Activated T-helper 1 cell treated with anti-CD3 and anti-CD28 coated beads, Interleukin-12 subunit alpha, Interleukin-12 subunit beta, Interleukin-2, Interleukin-4 antibody, amounts not matched to agents 30 ng/mL and 10 ng/mL and 1 ng/mL, durations not matched to agents 14 hours and 24 hours and 36 hours (primary cell): Measurements from ENCODE around the gene DSCAM. TPM values are rescaled to one million over a fixed set of nuclear protein-coding genes. Genes with fewer than 3 reads are reported as not detected.

Source experiments
- DNase-seq: peaks from one replicate; pipeline ENCODE4 v3.0.0; 2021; ENCODE audit warnings: low spot score
- H3K27ac Mint-ChIP-seq: one replicate; pipeline ENCODE4 v1.8.0; 2021; ENCODE audit warnings: mild to moderate bottlenecking, mixed read lengths
- H3K27me3 Mint-ChIP-seq: one replicate; pipeline ENCODE4 v1.8.0; 2022; ENCODE audit warnings: mild to moderate bottlenecking, moderate library complexity, mixed read lengths; ENCODE audit not compliant: insufficient read depth
- H3K36me3 Mint-ChIP-seq: one replicate; pipeline ENCODE4 v1.8.0; 2021; ENCODE audit warnings: low read depth, mixed read lengths
- H3K4me1 Mint-ChIP-seq: one replicate; pipeline ENCODE4 v1.8.0; 2021; ENCODE audit warnings: low read depth, mixed read lengths
- H3K4me3 Mint-ChIP-seq: one replicate; pipeline ENCODE4 v1.8.0; 2021; ENCODE audit warnings: mild to moderate bottlenecking, moderate library complexity, mixed read lengths
- H3K9me3 Mint-ChIP-seq: one replicate; pipeline ENCODE4 v1.8.0; 2021; ENCODE audit warnings: mixed read lengths
- intact Hi-C: fragments of 100-400 bp; cut with micrococcal nuclease; formaldehyde crosslinking; loops from one replicate; pipeline ENCODE4 v1.15.1; 2024
- total RNA-seq: library from RNA; stranded (reverse); gene quantifications from 2 replicates; pipeline ENCODE4 v1.2.3, GENCODE V29; 2022

Gene DSCAM
- total RNA-seq, 1 donor from 2014 or later, result not detected

- no peaks in the 10 kb centered on the region for H3K4me1 Mint-ChIP-seq
- H3K27me3 Mint-ChIP-seq, result no peaks in the 10 kb centered on the region
- no peak overlapping the region for H3K4me3 Mint-ChIP-seq
- intact Hi-C loops, result no loop called here
- H3K9me3 Mint-ChIP-seq, result no peaks in the 10 kb centered on the region
- DNase-seq, result no peak
- H3K27ac Mint-ChIP-seq, result no peak overlapping the region
- H3K36me3 Mint-ChIP-seq, result no peaks in the 10 kb centered on the region
These were observed 712.0 kb downstream of the DSCAM start for GRCh38 chr21:40134731-40135492.

DNA sequence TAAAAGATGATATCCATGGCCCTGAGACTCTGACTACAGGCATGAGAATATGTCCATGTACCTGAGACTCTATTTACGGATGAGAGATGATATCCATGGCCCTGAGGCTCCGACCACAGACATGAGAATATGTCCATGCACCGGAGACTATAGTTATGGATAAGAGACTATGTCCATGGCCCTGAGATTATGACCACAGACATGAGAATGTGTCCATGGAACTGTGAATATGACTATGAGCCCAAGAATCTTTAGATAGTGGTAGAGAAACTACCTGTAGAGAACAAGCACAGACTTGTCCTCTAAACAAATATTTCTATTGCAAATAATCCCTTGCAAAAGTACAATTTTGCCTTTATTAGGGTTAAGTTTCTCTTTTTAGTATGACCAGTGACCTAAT, 716.5 kb downstream of the DSCAM start:
- intact Hi-C loops, result no loop called here
- H3K36me3 Mint-ChIP-seq, result no peaks in the 10 kb centered on the region
- H3K27me3 Mint-ChIP-seq, result no peaks in the 10 kb centered on the region
- H3K4me1 Mint-ChIP-seq, result no peaks in the 10 kb centered on the region
- no peak for DNase-seq
- no peaks in the 10 kb centered on the region for H3K9me3 Mint-ChIP-seq
- H3K4me3 Mint-ChIP-seq, result no peak overlapping the region
- no peak overlapping the region for H3K27ac Mint-ChIP-seq

DNA sequence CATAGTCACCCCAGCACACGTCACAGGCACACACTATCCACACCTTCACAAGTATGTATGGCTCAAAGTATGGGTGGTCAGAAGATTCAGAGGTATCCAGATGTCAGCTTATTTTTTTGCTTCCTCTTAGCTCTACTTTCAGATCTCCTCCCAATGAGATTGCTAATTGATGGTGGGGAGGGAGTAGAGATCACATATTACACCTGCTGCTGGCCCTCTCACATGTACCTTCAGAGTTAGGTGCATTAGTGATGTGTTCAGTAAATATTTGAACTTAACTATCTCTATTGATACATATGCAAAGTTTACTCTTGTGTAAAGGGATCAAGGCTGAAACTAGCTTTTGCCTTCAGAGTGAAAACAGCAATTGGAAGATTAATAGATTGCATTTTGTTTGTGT, 717.1 kb downstream of the DSCAM start:
- no peak overlapping the region for H3K4me3 Mint-ChIP-seq
- intact Hi-C loops, result no loop called here
- DNase-seq, result no peak
- H3K27me3 Mint-ChIP-seq, result no peaks in the 10 kb centered on the region
- H3K4me1 Mint-ChIP-seq, result no peaks in the 10 kb centered on the region
- H3K27ac Mint-ChIP-seq, result no peak overlapping the region
- H3K9me3 Mint-ChIP-seq, result no peaks in the 10 kb centered on the region
- no peaks in the 10 kb centered on the region for H3K36me3 Mint-ChIP-seq

GRCh38 chr21:40128891-40129290, 718.1 kb downstream of the DSCAM start:
- no peaks in the 10 kb centered on the region for H3K4me1 Mint-ChIP-seq
- intact Hi-C loops, result no loop called here
- no peak overlapping the region for H3K27ac Mint-ChIP-seq
- H3K27me3 Mint-ChIP-seq, result no peaks in the 10 kb centered on the region
- H3K9me3 Mint-ChIP-seq, result no peaks in the 10 kb centered on the region
- DNase-seq, result no peak
- H3K4me3 Mint-ChIP-seq, result no peak overlapping the region
- H3K36me3 Mint-ChIP-seq, result no peaks in the 10 kb centered on the region

DNA sequence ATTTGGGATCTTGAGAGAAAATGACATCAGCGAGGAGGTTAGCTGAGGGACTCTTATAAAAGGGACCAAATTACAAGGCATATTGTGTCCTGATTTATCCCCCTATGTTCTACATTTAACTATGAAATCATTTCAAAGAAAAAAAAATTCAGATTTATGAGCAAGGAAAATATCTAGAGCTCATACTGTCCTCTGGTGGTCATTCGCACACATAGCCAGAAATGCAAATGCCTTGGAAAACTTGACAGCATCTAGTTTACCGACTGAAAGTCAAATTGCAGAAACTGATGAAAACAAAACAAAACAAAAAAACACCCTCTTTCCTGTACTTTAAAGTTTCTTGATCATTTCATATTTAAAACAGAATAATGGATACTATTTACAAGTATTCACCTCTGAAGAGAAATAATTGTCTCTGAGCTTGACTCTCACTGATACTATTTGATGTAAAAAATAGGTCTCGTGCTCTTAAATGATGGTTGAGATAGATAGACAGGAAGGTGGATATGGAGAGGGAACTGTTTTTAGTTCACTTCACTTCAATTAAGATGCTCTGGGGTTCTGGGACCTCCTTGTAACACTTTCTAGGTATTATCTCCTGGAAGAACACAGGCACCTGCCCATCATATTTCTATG, 725.9 kb downstream of the DSCAM start:
- Mint-ChIP-seq H3K9me3 (peaks cover 4% of the 10 kb centered on the region), H3K27me3 (no peaks in the 10 kb centered on the region), H3K4me1 (no peaks in the 10 kb centered on the region), H3K27ac (no peak overlapping the region), H3K4me3 (no peak overlapping the region), H3K36me3 (no peaks in the 10 kb centered on the region)
- intact Hi-C loops, result no loop called here
- DNase-seq, result no peak

GRCh38 chr21:40118527-40118926, 728.4 kb downstream of the DSCAM start:
- no peak for DNase-seq
- Mint-ChIP-seq H3K4me1 (no peaks in the 10 kb centered on the region), H3K27me3 (no peaks in the 10 kb centered on the region), H3K27ac (no peak overlapping the region), H3K9me3 (peaks cover 15% of the 10 kb centered on the region), H3K4me3 (no peak overlapping the region), H3K36me3 (no peaks in the 10 kb centered on the region)
- intact Hi-C loops, result no loop called here

- Mint-ChIP-seq H3K27me3 (no peaks in the 10 kb centered on the region), H3K9me3 (peaks cover 15% of the 10 kb centered on the region), H3K4me1 (no peaks in the 10 kb centered on the region), H3K36me3 (no peaks in the 10 kb centered on the region), H3K4me3 (no peak overlapping the region), H3K27ac (no peak overlapping the region)
- intact Hi-C loops, result no loop called here
- DNase-seq, result no peak
These were observed 729.7 kb downstream of the DSCAM start for GRCh38 chr21:40117236-40117635.

DNA sequence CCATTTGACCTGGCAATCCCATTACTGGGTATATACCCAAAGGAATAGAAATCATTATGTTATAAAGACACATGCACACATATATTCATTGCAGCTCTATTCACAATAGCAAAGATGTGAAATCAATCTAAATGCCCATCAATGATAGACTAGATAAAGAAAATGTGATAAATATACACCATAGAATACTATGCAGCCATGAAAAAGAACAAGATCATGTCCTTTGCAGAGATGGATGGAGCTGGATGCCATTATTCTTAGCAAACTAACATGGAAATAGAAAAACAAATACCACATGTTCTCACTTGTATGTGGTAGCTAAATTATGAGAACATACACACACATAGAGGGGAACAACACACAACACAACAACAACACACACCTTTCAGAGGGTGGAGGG, 731.2 kb downstream of the DSCAM start:
- H3K4me3 Mint-ChIP-seq, result no peak overlapping the region
- H3K27me3 Mint-ChIP-seq, result no peaks in the 10 kb centered on the region
- intact Hi-C loops, result no loop called here
- H3K4me1 Mint-ChIP-seq, result no peaks in the 10 kb centered on the region
- peaks cover 18% of the 10 kb centered on the region for H3K9me3 Mint-ChIP-seq
- no peak overlapping the region for H3K27ac Mint-ChIP-seq
- H3K36me3 Mint-ChIP-seq, result no peaks in the 10 kb centered on the region
- DNase-seq, result no peak

- Mint-ChIP-seq H3K4me3 (no peak overlapping the region), H3K27ac (no peak overlapping the region), H3K9me3 (peaks cover 16% of the 10 kb centered on the region), H3K4me1 (no peaks in the 10 kb centered on the region), H3K27me3 (no peaks in the 10 kb centered on the region), H3K36me3 (no peaks in the 10 kb centered on the region)
- intact Hi-C loops, result no loop called here
- no peak for DNase-seq
These were observed 744.3 kb downstream of the DSCAM start for GRCh38 chr21:40102682-40103081.

- no peaks in the 10 kb centered on the region for H3K27me3 Mint-ChIP-seq
- H3K4me3 Mint-ChIP-seq, result no peak overlapping the region
- peaks cover 4% of the 10 kb centered on the region for H3K9me3 Mint-ChIP-seq
- intact Hi-C loops, result no loop called here
- DNase-seq, result no peak
- no peaks in the 10 kb centered on the region for H3K36me3 Mint-ChIP-seq
- H3K4me1 Mint-ChIP-seq, result no peaks in the 10 kb centered on the region
- no peak overlapping the region for H3K27ac Mint-ChIP-seq
These were observed 747.1 kb downstream of the DSCAM start for GRCh38 chr21:40099809-40100208.

GRCh38 chr21:40095477-40095876, 751.5 kb downstream of the DSCAM start:
- H3K4me1 Mint-ChIP-seq, result no peaks in the 10 kb centered on the region
- H3K36me3 Mint-ChIP-seq, result no peaks in the 10 kb centered on the region
- H3K4me3 Mint-ChIP-seq, result no peak overlapping the region
- no peak for DNase-seq
- peaks cover 13% of the 10 kb centered on the region for H3K9me3 Mint-ChIP-seq
- H3K27ac Mint-ChIP-seq, result no peak overlapping the region
- no peaks in the 10 kb centered on the region for H3K27me3 Mint-ChIP-seq
- intact Hi-C loops, result no loop called here

- no peaks in the 10 kb centered on the region for H3K4me1 Mint-ChIP-seq
- H3K27ac Mint-ChIP-seq, result no peak overlapping the region
- H3K27me3 Mint-ChIP-seq, result no peaks in the 10 kb centered on the region
- DNase-seq, result no peak
- H3K36me3 Mint-ChIP-seq, result no peaks in the 10 kb centered on the region
- no peak overlapping the region for H3K4me3 Mint-ChIP-seq
- H3K9me3 Mint-ChIP-seq, result peaks cover 11% of the 10 kb centered on the region
- intact Hi-C loops, result no loop called here
These were observed 766.6 kb downstream of the DSCAM start for GRCh38 chr21:40080385-40080784.

- no peak overlapping the region for H3K27ac Mint-ChIP-seq
- H3K4me1 Mint-ChIP-seq, result no peaks in the 10 kb centered on the region
- H3K9me3 Mint-ChIP-seq, result peaks cover 8% of the 10 kb centered on the region
- no peak for DNase-seq
- intact Hi-C loops, result no loop called here
- H3K4me3 Mint-ChIP-seq, result no peak overlapping the region
- H3K36me3 Mint-ChIP-seq, result no peaks in the 10 kb centered on the region
- no peaks in the 10 kb centered on the region for H3K27me3 Mint-ChIP-seq
These were observed 772.2 kb downstream of the DSCAM start for GRCh38 chr21:40074710-40075109.
